ENCODE data around the gene ITGA1.

GRCh38 chr5:52990528-52990925 lies 202.8 kb downstream of the ITGA1 start:
- TF ChIP-seq CTCF (IDR thresholded peaks at IDR 0.05) (no peak), POLR2AphosphoS5 (IDR thresholded peaks at IDR 0.05) (no peak)
